HCT116 (cell line): ENCODE results near the gene ZNF462. TPM values are rescaled to one million over a fixed set of nuclear protein-coding genes. Genes with fewer than 3 reads are reported as not detected.

ENCODE experiments used
- ATAC-seq: fragments of 200-7000 bp; cut with Tn5 transposase; 2 replicates; pipeline ENCODE4 v1.9.1; 2020; ENCODE audit warnings: mild to moderate bottlenecking, moderate library complexity
- BruUV-seq: library from RNA; stranded (reverse); fragments of 400-500 nt; replicated peaks from 2 replicates; lab custom pipeline; 2021; lab: Mats Ljungman, UMichigan
- CTCF ChIA-PET: fragments of 300-600 bp; sonication (Branson Sonifier 250); formaldehyde crosslinking; loops from one replicate; lab custom pipeline; 2021; ENCODE audit warnings: antibody characterized with exemption; lab: Charles Lee
- POLR2A ChIA-PET: fragments of 300-600, 350-600 bp; sonication (Branson Sonifier 250); formaldehyde crosslinking; loops from one replicate; lab custom pipeline; 2021; ENCODE audit warnings: antibody characterized with exemption; lab: Charles Lee
- RAD21 ChIA-PET, 2 experiments: fragments of 300-600 bp; sonication (Branson Sonifier 250); formaldehyde crosslinking; loops; one replicate each; lab custom pipeline; 2023; ENCODE audit warnings: low total read pairs in 2 of 2; ENCODE audit not compliant: uncharacterized antibody in 2 of 2, unreplicated experiment in 2 of 2, low non-redundant PET in 1 of 2; lab: Charles Lee
- DNase-seq: peaks from one replicate; pipeline ENCODE4 v3.0.0-alpha.2; 2010; ENCODE audit warnings: low read depth, low spot score
- H2AFZ ChIP-seq: fragments of 200-600 bp; shearing (Covaris generic), sonication (generic); 2 replicates; pipeline ENCODE4 v1.6.1; 2017; ENCODE audit warnings: low read depth, mixed run types, mixed read lengths, antibody characterized with exemption, low read length; ENCODE audit not compliant: poor library complexity, severe bottlenecking
- H3K27ac ChIP-seq: 2 replicates; pipeline ENCODE4 v1.5.1; 2012; ENCODE audit warnings: low read depth, low read length
- H3K27me3 ChIP-seq: fragments of 200-600 bp; sonication (generic); 2 replicates; pipeline ENCODE4 v1.6.1; 2016; ENCODE audit warnings: mixed run types, low read length, mixed read lengths; ENCODE audit not compliant: insufficient read depth
- H3K36me3 ChIP-seq, 2 experiments: fragments of 200-500 bp in 1 of 2; fragments of 200-600 bp in 1 of 2; sonication (Bioruptor generic) in 1 of 2; sonication (generic) in 1 of 2; 2 replicates each; pipeline versions ENCODE4 v1.5.1 to v1.6.1; 2014 to 2016; ENCODE audit warnings: low read length in 2 of 2, inconsistent platforms in 1 of 2, mixed read lengths in 1 of 2, mixed run types in 1 of 2; ENCODE audit not compliant: insufficient read depth in 2 of 2, control insufficient read depth in 1 of 2
- H3K4me1 ChIP-seq, 2 experiments: fragments of 200-600 bp in 1 of 2; sonication (generic) in 1 of 2; 2 replicates each; pipeline versions ENCODE4 v1.5.1 to v1.6.1; 2012 to 2017; ENCODE audit warnings: low read length in 2 of 2, inconsistent platforms in 1 of 2, mild to moderate bottlenecking in 1 of 2, mixed read lengths in 1 of 2, mixed run types in 1 of 2, moderate library complexity in 1 of 2; ENCODE audit not compliant: insufficient read depth in 2 of 2, control insufficient read depth in 1 of 2
- H3K4me2 ChIP-seq: fragments of 200-600 bp; sonication (generic); 2 replicates; pipeline ENCODE4 v1.6.1; 2017; ENCODE audit warnings: mixed run types, low read length, mixed read lengths
- H3K4me3 ChIP-seq, 2 experiments: fragments of 200-600 bp in 1 of 2; sonication (generic) in 1 of 2; replicated peaks in 1 of 2; 2 replicates each; pipeline ENCODE4 v1.5.1; 2011 to 2016; ENCODE audit warnings: low read length in 2 of 2, control low read depth in 1 of 2, low read depth in 1 of 2, mild to moderate bottlenecking in 1 of 2, mixed read lengths in 1 of 2, mixed run types in 1 of 2
- H3K79me2 ChIP-seq: fragments of 200-600 bp; sonication (generic); 2 replicates; pipeline ENCODE4 v1.6.1; 2017; ENCODE audit warnings: mild to moderate bottlenecking, mixed run types, low read length, moderate library complexity, mixed read lengths; ENCODE audit not compliant: insufficient read depth
- H3K9ac ChIP-seq: fragments of 200-600 bp; sonication (generic); 2 replicates; pipeline ENCODE4 v1.6.1; 2016; ENCODE audit warnings: low read length, mixed read lengths
- H3K9me2 ChIP-seq: fragments of 200-600 bp; sonication (generic), shearing (Covaris generic); 2 replicates; pipeline ENCODE4 v1.6.1; 2017; ENCODE audit warnings: mixed run types, mild to moderate bottlenecking, moderate library complexity; ENCODE audit not compliant: insufficient read depth
- H3K9me3 ChIP-seq, 2 experiments: fragments of 200-500 bp in 1 of 2; fragments of 200-600 bp in 1 of 2; sonication (Bioruptor generic) in 1 of 2; sonication (generic) in 1 of 2; 2 replicates each; pipeline ENCODE4 v1.6.1; 2014 to 2017; ENCODE audit warnings: low read length in 2 of 2, mixed read lengths in 2 of 2, inconsistent platforms in 1 of 2, low read depth in 1 of 2, mild to moderate bottlenecking in 1 of 2, mixed run types in 1 of 2, moderate library complexity in 1 of 2; ENCODE audit not compliant: control insufficient read depth in 1 of 2, insufficient read depth in 1 of 2
- H4K20me1 ChIP-seq: fragments of 200-600 bp; sonication (generic), shearing (Covaris generic); 2 replicates; pipeline ENCODE4 v1.6.1; 2017; ENCODE audit warnings: mixed run types, mild to moderate bottlenecking, moderate library complexity; ENCODE audit not compliant: insufficient read depth
- ATF3 ChIP-seq: IDR thresholded peaks from 2 replicates; pipeline ENCODE4 v1.6.1; 2012
- CTCF ChIP-seq, 3 experiments: fragments of 200-600 bp in 1 of 3; sonication (generic) in 1 of 3; IDR thresholded peaks in 2 of 3; conservative IDR thresholded peaks in 1 of 3; 2 replicates each; pipeline ENCODE4 v1.5.1; 2012 to 2017; ENCODE audit warnings: low read depth in 2 of 3, low read length in 2 of 3, antibody characterized with exemption in 1 of 3, borderline replicate concordance in 1 of 3, control low read depth in 1 of 3, mild to moderate bottlenecking in 1 of 3, mixed read lengths in 1 of 3, mixed run types in 1 of 3, moderate library complexity in 1 of 3; ENCODE audit not compliant: insufficient read depth in 1 of 3
- ELF1 ChIP-seq: IDR thresholded peaks from 2 replicates; pipeline ENCODE4 v1.6.1; 2012; ENCODE audit warnings: low read depth, borderline replicate concordance
- MAX ChIP-seq: IDR thresholded peaks from 2 replicates; pipeline ENCODE4 v1.6.1; 2012
- RAD21 ChIP-seq: IDR thresholded peaks from 2 replicates; pipeline ENCODE4 v1.6.1; 2012; ENCODE audit warnings: low read depth, mild to moderate bottlenecking
- REST ChIP-seq: IDR thresholded peaks from 2 replicates; pipeline ENCODE4 v1.6.1; 2012; ENCODE audit warnings: low read depth
- SIN3A ChIP-seq: IDR thresholded peaks from 2 replicates; pipeline ENCODE4 v1.6.1; 2012; ENCODE audit warnings: low read depth
- ZFX ChIP-seq: fragments of 450-650 bp; IDR thresholded peaks from 2 replicates; pipeline ENCODE4 v1.6.1; 2017
- intact Hi-C: fragments of 100-400 bp; cut with micrococcal nuclease; formaldehyde crosslinking; loops from 2 replicates; pipeline ENCODE4 v1.10.0; 2022
- total RNA-seq: library from RNA; stranded (reverse); gene quantifications from one replicate; pipeline ENCODE4 v1.2.1, GENCODE V29; 2021; ENCODE audit not compliant: unreplicated experiment

Gene ZNF462
- total RNA-seq, 1 experiment from 2014 or later: 18.1 TPM

- ATAC-seq (no peak), DNase-seq (no peak)
- Histone ChIP-seq H3K27me3 (no peaks in the 10 kb centered on the region), H3K27ac (no peak overlapping the region), H3K4me3 (no peak overlapping the region), H3K4me1 (no peaks in the 10 kb centered on the region), H3K9me2 (no peaks in the 10 kb centered on the region), H3K36me3 (no peaks in the 10 kb centered on the region), H3K4me2 (no peak overlapping the region), H2AFZ (no peak overlapping the region), H3K79me2 (no peaks in the 10 kb centered on the region), H3K9ac (no peak overlapping the region), H4K20me1 (no peaks in the 10 kb centered on the region), H3K9me3 (no peaks in the 10 kb centered on the region)
- POLR2A ChIA-PET: no interaction called here
- TF ChIP-seq ATF3: no peak
- TF ChIP-seq CTCF (IDR thresholded peaks at IDR 0.05 in 2 of 3, conservative IDR thresholded peaks at IDR 0.05 in 1 of 3; ENCODE audit: borderline replicate concordance in 1 of 3, insufficient read depth in 1 of 3, low read depth in 2 of 3, low read length in 2 of 3): no peak
- no peak for TF ChIP-seq RAD21
- TF ChIP-seq ZFX: no peak
- no peak for TF ChIP-seq SIN3A
- no peak for TF ChIP-seq ELF1
- TF ChIP-seq REST: no peak
- no peak for TF ChIP-seq MAX
- RAD21 ChIA-PET: no interaction called here
- BruUV-seq: no TSS peak
- intact Hi-C loops: no loop called here
- CTCF ChIA-PET: no interaction called here
Measured at GRCh38 chr9:106962122-106962521, 99.2 kb downstream of the ZNF462 start.
